Osteocyte (in vitro differentiated cells): ENCODE measurements around the gene DLX4. TPM values are rescaled to one million over a fixed set of nuclear protein-coding genes. Genes with fewer than 3 reads are reported as not detected.

Experiments used
- DNase-seq: peaks from one replicate; pipeline ENCODE4 v3.0.0; 2021; ENCODE audit warnings: mixed read lengths; ENCODE audit not compliant: unreplicated experiment; ENCODE audit errors: extremely low spot score
- H3K27ac Mint-ChIP-seq: one replicate; pipeline ENCODE4 v1.8.0; 2021; ENCODE audit warnings: mild to moderate bottlenecking, mixed read lengths; ENCODE audit not compliant: unreplicated experiment
- H3K27me3 Mint-ChIP-seq: one replicate; pipeline ENCODE4 v1.8.0; 2021; ENCODE audit warnings: mixed read lengths; ENCODE audit not compliant: unreplicated experiment
- H3K36me3 Mint-ChIP-seq: one replicate; pipeline ENCODE4 v1.8.0; 2021; ENCODE audit warnings: mixed read lengths; ENCODE audit not compliant: unreplicated experiment
- H3K4me1 Mint-ChIP-seq: one replicate; pipeline ENCODE4 v1.8.0; 2021; ENCODE audit warnings: mixed read lengths; ENCODE audit not compliant: unreplicated experiment
- H3K4me3 Mint-ChIP-seq: one replicate; pipeline ENCODE4 v1.8.0; 2021; ENCODE audit warnings: mild to moderate bottlenecking, moderate library complexity, mixed read lengths; ENCODE audit not compliant: unreplicated experiment
- H3K9me3 Mint-ChIP-seq: one replicate; pipeline ENCODE4 v1.8.0; 2021; ENCODE audit warnings: mixed read lengths; ENCODE audit not compliant: unreplicated experiment
- total RNA-seq: library from RNA; stranded (reverse); gene quantifications from 2 replicates; pipeline ENCODE4 v1.2.1, GENCODE V29; 2021
- TF ChIP-seq, protein P1 (sequence below): fragments of 200-600 bp; sonication (generic); IDR thresholded peaks from 2 replicates; pipeline ENCODE4 v1.5.0; 2021; ENCODE audit warnings: antibody characterized with exemption, mild to moderate bottlenecking, moderate library complexity

DLX4 gene
- total RNA-seq, 1 donor from 2014 or later, result not detected

DNA sequence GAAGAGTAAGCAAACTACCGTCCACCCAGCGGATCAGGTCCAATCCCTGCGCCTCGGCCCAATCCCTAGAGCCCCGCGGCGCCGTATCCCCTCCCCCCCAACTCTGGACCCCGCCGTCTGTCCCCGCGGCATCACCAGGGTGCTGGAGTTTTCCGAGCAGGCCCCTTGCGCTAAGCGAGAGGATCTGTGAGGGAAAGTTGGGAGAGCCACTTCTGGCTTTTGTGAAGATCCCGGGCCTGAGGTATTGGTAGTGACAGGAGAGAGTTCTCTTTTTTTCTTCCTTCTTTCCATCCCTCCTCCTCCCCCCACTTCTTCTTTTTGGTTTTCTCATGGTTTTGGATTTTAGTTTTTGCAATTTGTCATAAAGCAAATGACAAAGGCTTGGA, 3.5 kb upstream of the DLX4 start:
- Mint-ChIP-seq H3K27me3 (peaks cover 87% of the 10 kb centered on the region), H3K9me3 (no peaks in the 10 kb centered on the region), H3K27ac (no peak overlapping the region), H3K4me3 (no peak overlapping the region), H3K4me1 (peaks cover 30% of the 10 kb centered on the region), H3K36me3 (no peaks in the 10 kb centered on the region)
- DNase-seq, result no peak
- TF ChIP-seq, protein P1, sequence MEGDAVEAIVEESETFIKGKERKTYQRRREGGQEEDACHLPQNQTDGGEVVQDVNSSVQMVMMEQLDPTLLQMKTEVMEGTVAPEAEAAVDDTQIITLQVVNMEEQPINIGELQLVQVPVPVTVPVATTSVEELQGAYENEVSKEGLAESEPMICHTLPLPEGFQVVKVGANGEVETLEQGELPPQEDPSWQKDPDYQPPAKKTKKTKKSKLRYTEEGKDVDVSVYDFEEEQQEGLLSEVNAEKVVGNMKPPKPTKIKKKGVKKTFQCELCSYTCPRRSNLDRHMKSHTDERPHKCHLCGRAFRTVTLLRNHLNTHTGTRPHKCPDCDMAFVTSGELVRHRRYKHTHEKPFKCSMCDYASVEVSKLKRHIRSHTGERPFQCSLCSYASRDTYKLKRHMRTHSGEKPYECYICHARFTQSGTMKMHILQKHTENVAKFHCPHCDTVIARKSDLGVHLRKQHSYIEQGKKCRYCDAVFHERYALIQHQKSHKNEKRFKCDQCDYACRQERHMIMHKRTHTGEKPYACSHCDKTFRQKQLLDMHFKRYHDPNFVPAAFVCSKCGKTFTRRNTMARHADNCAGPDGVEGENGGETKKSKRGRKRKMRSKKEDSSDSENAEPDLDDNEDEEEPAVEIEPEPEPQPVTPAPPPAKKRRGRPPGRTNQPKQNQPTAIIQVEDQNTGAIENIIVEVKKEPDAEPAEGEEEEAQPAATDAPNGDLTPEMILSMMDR, result no peak

DNA sequence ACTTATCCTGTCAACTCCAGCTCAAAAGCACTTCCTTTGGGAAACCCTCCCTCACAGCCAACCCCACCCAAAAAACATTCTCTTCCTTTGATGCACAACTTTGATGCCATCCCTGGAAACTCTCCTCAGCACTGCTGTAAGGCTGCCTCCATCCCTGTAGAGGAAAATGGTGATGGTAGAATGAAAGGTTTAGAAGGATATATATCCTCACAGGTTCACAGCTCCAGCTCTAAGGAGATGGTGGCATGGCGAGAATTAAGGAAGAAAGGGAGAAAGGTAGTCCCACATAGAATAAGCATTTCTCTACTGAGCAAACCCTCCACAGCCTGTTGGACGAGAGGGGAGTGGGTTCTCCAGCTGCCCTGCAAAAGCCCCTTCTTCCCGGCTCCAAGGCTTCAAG, 2.2 kb upstream of the DLX4 start:
- H3K9me3 Mint-ChIP-seq, result no peaks in the 10 kb centered on the region
- H3K27me3 Mint-ChIP-seq, result peaks cover 93% of the 10 kb centered on the region
- H3K4me1 Mint-ChIP-seq, result peaks cover 37% of the 10 kb centered on the region
- TF ChIP-seq, protein P1, result no peak
- no peak for DNase-seq
- H3K4me3 Mint-ChIP-seq, result no peak overlapping the region
- no peaks in the 10 kb centered on the region for H3K36me3 Mint-ChIP-seq
- H3K27ac Mint-ChIP-seq, result no peak overlapping the region

DNA sequence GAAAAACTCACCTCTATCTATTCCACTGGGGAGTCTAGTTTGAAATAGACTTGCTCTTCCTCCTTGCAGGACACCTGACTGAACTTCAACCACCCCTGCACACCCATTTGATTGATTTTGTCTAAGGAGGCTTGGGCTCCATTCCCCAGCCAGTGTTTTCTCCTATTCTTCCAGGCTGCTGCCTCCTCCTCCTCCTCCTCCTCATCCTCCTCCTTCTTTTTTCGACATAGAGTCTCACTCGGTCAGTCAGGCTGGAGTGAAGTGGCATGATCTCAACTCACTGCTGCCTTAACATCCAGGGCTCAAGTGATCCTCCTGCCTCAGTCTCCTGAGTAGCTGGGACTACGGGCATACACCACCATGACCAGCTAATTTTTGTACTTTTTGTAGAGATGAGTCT, 1.8 kb upstream of the DLX4 start:
- no peaks in the 10 kb centered on the region for H3K36me3 Mint-ChIP-seq

DNA sequence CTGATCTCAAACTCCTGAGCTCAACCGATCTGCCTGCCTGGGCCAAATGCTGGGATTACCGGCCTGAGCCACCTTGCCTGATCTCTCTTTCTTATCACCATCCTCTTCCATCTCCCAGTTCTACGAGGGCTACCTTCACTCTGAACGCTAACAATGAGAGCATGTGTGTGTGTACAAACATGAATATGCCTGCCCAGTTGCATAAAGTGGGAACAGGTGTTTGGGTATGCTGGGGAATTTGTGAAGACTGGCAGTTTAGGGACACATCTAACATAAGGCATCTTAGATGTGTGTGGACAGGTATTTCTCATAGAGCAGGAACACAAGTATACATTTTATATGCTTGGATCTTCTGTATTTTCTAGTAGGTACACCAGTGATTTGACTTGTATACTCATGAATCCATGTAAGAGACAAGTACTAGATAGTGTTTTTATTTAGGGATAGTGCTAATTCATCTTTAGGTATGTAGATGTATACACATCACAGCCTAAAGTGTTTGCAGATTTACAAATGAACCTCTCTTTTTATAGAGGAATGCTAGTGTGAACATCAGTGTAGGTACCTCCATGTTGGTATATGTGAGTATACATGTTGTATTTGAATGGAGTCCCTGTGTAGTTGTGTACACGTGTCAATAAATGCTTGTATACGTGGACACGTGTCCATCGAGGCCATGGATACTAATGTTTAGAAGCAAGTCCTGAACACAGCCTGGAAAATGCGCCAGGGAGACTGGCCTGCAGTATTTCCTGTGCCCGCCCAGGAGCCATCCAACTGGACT, 1.2 kb upstream of the DLX4 start:
- H3K4me1 Mint-ChIP-seq, result peaks cover 44% of the 10 kb centered on the region
- H3K36me3 Mint-ChIP-seq, result no peaks in the 10 kb centered on the region
- H3K27ac Mint-ChIP-seq, result no peak overlapping the region
- H3K27me3 Mint-ChIP-seq, result peaks cover 93% of the 10 kb centered on the region
- no peak for DNase-seq
- H3K9me3 Mint-ChIP-seq, result no peaks in the 10 kb centered on the region
- TF ChIP-seq, protein P1, result no peak
- H3K4me3 Mint-ChIP-seq, result peak overlapping the region; percentile 38

More for the DNA sequence above, 1.8 kb upstream of the DLX4 start:
- Mint-ChIP-seq H3K4me3 (no peak overlapping the region), H3K4me1 (peaks cover 40% of the 10 kb centered on the region), H3K9me3 (no peaks in the 10 kb centered on the region), H3K27ac (no peak overlapping the region), H3K27me3 (peaks cover 93% of the 10 kb centered on the region)
- TF ChIP-seq, protein P1, result no peak
- DNase-seq, result no peak

DNA sequence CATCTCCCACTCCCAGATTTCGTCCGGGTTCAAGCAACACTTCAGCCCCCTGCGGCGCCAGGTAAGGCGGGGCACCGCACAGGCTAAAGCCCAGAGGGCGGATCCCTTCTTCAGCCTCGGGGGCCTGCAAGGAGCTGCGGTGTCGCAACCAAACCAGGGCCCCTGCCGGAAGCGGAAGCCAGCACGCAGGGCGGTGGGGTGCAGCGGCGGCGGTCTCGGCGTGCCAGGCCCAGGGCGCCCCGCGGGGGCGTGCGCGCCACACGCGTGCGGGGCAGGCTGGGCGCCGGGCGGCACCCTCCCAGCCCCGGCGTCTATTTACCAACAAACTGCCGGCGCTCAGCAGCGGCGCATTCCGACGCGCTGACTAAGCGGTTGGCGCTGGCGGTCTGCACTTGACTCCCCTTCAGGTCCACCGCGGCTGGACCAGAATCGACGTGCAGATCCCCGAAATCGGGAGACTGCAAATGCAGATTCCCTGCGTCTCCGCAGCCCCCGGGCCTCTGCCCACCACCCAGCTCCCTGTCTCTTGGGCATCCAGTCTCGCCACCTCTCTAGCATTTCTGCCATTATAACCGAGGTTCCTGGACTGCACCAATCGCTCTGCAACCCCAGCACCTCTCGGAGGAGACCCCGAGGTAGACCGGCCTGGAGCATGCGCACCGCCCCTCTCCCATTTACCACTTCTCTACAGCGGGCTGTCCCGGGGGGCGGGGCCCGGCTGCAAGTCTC, 421 bp upstream of the DLX4 start:
- H3K27me3 Mint-ChIP-seq, result peaks cover 93% of the 10 kb centered on the region
- peak overlapping the region; percentile 69 for H3K4me3 Mint-ChIP-seq
- no peak for DNase-seq
- H3K9me3 Mint-ChIP-seq, result no peaks in the 10 kb centered on the region
- H3K36me3 Mint-ChIP-seq, result no peaks in the 10 kb centered on the region
- TF ChIP-seq, protein P1, result no peak
- H3K27ac Mint-ChIP-seq, result no peak overlapping the region
- peaks cover 43% of the 10 kb centered on the region for H3K4me1 Mint-ChIP-seq
